Measurements from ENCODE around the gene CYP27B1. TPM values are rescaled to one million over a fixed set of nuclear protein-coding genes. Genes with fewer than 3 reads are reported as not detected.
A peak's percentile ranks its signal among the peaks of the same experiment; 100 is the strongest.

CYP27B1 gene
- total RNA-seq, 1 experiment from 2014 or later: 4.7 TPM

DNA sequence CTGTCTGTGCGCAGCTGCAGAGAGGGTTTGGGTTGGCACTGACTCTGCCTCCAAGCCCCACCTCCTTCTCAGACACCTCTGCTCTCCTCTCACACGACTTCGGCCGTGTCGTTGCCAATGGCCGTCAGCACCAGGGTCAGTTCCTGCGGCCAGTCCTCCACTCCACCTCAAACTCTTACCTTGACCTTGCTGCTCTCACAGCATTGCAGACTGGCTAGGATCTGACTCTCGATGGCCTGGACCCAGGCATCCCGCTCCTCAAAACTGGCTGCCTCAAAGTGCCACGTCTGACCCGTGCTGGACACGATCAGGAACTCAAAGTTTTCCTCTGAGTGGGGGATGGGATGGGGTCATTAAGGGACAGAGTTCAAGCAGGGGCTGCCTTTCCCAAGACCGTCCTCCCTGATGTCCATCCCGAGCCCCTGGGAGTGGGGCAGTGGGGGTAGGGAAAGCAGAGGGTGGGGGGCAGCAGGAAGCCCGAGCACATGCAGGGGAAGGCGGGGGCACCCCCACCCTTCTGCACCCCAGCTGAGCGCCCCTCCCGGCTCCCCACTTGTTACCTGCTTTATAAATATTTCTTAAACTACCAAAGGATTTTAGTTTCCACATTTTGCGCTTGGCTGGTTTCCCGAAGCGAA, 39.0 kb downstream of the CYP27B1 start:
- no peaks in the 10 kb centered on the region for H3K36me3 ChIP-seq (ENCODE audit: insufficient read depth, low read length, poor library complexity, severe bottlenecking)
- CTCF ChIA-PET: interaction anchor here (2.4 kb wide), 1 partner anchor 8 kb away, joined by 17 read pairs; no protein-coding TSS in a partner anchor
- DNase-seq (ENCODE audit: low spot score): no peak
- POLR2A ChIA-PET (ENCODE audit: low non-redundant PET): no interaction called here
- no peak overlapping the region for H3K27ac ChIP-seq (ENCODE audit: low read depth, low read length, poor library complexity, severe bottlenecking)
- intact Hi-C loops (cut with micrococcal nuclease; ENCODE audit: unreplicated experiment): loop anchor here (5.0 kb wide), 1 partner anchor 146 kb away; no protein-coding TSS in a partner anchor
- no TSS peak for BruUV-seq (replicated peaks)
- TF ChIP-seq, protein P1, sequence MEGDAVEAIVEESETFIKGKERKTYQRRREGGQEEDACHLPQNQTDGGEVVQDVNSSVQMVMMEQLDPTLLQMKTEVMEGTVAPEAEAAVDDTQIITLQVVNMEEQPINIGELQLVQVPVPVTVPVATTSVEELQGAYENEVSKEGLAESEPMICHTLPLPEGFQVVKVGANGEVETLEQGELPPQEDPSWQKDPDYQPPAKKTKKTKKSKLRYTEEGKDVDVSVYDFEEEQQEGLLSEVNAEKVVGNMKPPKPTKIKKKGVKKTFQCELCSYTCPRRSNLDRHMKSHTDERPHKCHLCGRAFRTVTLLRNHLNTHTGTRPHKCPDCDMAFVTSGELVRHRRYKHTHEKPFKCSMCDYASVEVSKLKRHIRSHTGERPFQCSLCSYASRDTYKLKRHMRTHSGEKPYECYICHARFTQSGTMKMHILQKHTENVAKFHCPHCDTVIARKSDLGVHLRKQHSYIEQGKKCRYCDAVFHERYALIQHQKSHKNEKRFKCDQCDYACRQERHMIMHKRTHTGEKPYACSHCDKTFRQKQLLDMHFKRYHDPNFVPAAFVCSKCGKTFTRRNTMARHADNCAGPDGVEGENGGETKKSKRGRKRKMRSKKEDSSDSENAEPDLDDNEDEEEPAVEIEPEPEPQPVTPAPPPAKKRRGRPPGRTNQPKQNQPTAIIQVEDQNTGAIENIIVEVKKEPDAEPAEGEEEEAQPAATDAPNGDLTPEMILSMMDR (conservative IDR thresholded peaks at IDR 0.05; ENCODE audit: low read depth, low read length): no peak
- TF ChIP-seq EZH2 (IDR thresholded peaks at IDR 0.05; ENCODE audit: borderline replicate concordance, low read depth, low read length, poor library complexity, severe bottlenecking): no peak
- no peak overlapping the region for H3K4me3 ChIP-seq (ENCODE audit: low read depth, low read length, poor library complexity, severe bottlenecking)
- no peaks in the 10 kb centered on the region for H3K27me3 ChIP-seq (replicated peaks; ENCODE audit: insufficient read depth, low read depth, low read length, poor library complexity)
- H3K4me1 ChIP-seq (ENCODE audit: insufficient read depth, low read length, poor library complexity, severe bottlenecking): peaks cover 7% of the 10 kb centered on the region
- no peaks in the 10 kb centered on the region for H3K9me3 ChIP-seq (ENCODE audit: low read depth, low read length, poor library complexity, severe bottlenecking)

DNA sequence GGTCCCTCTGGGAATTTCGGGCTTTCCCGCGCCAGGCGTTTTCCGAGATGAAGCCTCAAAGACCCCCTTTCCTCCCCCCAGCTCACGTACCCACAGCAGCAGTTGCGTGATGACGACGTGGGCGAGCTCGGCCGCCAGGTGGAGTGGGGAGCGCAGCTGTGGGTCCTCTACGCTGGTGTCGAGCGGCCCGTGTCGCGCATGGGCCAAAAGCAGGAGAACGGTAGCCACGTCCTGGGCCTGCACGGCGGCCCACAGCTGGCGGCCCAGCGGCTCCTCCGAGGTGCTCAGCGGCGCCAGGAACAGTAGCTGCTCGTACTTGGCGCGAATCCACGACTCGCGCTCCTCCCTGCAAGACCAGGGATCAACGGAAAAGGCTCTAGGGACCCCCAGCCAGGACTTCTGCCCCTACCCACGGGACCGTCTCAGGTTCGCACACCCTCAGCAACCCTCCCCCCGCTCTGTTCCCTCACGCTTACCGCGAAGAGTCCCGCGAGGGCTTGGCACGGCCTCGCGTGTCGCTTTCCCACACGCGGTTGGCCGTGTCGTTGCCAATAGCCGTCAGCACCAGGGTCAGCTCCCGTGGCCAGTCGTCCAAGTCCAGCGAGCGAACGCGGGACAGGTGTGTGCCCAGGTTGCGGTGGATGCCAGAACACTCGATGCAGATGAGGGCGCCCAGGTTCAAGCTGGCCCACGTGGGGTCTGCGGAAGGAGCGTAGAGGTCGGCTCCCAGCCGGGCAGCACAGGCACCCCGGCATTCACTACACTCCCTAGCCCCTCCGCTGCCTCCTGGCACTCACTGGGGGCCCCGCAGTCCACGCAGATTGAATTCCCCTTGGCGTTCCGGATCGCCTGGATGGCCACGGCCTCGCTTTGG, 39.8 kb downstream of the CYP27B1 start:
- TSS peak; percentile 80 for BruUV-seq (replicated peaks)

More for the DNA sequence above, 39.8 kb downstream of the CYP27B1 start:
- Histone ChIP-seq H3K9me3 (ENCODE audit: low read depth, low read length, poor library complexity, severe bottlenecking) (no peaks in the 10 kb centered on the region), H3K36me3 (ENCODE audit: insufficient read depth, low read length, poor library complexity, severe bottlenecking) (no peaks in the 10 kb centered on the region), H3K27me3 (replicated peaks; ENCODE audit: insufficient read depth, low read depth, low read length, poor library complexity) (no peaks in the 10 kb centered on the region), H3K4me3 (ENCODE audit: low read depth, low read length, poor library complexity, severe bottlenecking) (peak overlapping the region; percentile 82), H3K4me1 (ENCODE audit: insufficient read depth, low read length, poor library complexity, severe bottlenecking) (peaks cover 7% of the 10 kb centered on the region), H3K27ac (ENCODE audit: low read depth, low read length, poor library complexity, severe bottlenecking) (peak overlapping the region; percentile 90)
- intact Hi-C loops (cut with micrococcal nuclease; ENCODE audit: unreplicated experiment): loop anchor here (5.0 kb wide), 1 partner anchor 145 kb away; no protein-coding TSS in a partner anchor
- ChIA-PET CTCF (interaction anchor here (0.6 to 2.4 kb wide), 5 partner anchors 9 to 329 kb away, joined by 3 to 17 read pairs (median 4); partner anchors contain the start of gene TSPAN31), POLR2A (ENCODE audit: low non-redundant PET) (no interaction called here)
- peak; percentile 83 for DNase-seq (ENCODE audit: low spot score)
- TF ChIP-seq, protein P1 (conservative IDR thresholded peaks at IDR 0.05; ENCODE audit: low read depth, low read length): peak; percentile 49
- TF ChIP-seq EZH2 (IDR thresholded peaks at IDR 0.05; ENCODE audit: borderline replicate concordance, low read depth, low read length, poor library complexity, severe bottlenecking): no peak
